Spleen (tissue), 11 donors: ENCODE measurements around the gene MMD2. TPM values are rescaled to one million over a fixed set of nuclear protein-coding genes. Genes with fewer than 3 reads are reported as not detected.

ENCODE experiments used
- polyA plus RNA-seq, 3 donors: library from polyadenylated mRNA; stranded (reverse); fragments of 200-250 nt; gene quantifications; one replicate each; pipeline ENCODE4 v1.2.1, GENCODE V29; 2013
- small RNA-seq, 4 donors: library from RNA; depleted of rRNA; stranded (forward); fragments of <200 nt; gene quantifications; one replicate each; pipeline ENCODE3, GENCODE V24; 2016
- total RNA-seq, 7 donors: library from RNA; depleted of rRNA in 3 of 7; stranded (reverse); fragments of >200 nt in 3 of 7; fragmentation: NEBNext Ultra II Directional in 4 of 7; extraction: Animal tissue kit (Norgen Biotek cat#: 25700) in 4 of 7; gene quantifications; one replicate each; pipeline versions ENCODE4 v1.1.0 to v1.2.1, GENCODE V29; 2016 to 2021
- donor health status: healthy with polysubstance abuse.
- donor health status: DM: no; HTN: no; CAD: no; lungs with moderate emphysema.
- donor health status: DM: no; HTN: no; CAD: no.
- donor health status: Bipolar disorder and iron deficiency.
- donor health status: healthy.
- donor health status: DM: no; HTN: no; CAD: no.
- donor health status: DM: yes; HTN: yes; CAD: no.

MMD2 gene
- total and polyA plus RNA-seq, 10 donors: not detected

Small RNA genes within 50 kb of the gene (small RNA-seq; reads per million reads assigned to genes)
- 0 reads per million in 4 donors for gene AC092032.1

Other genes with a start within 250 kb of the MMD2 start
- 10 to 100 TPM; 39.3 to 72.7 (median 62.8) TPM for gene AP5Z1, start 183.6 kb downstream of the MMD2 start, total RNA-seq
- 100 to 1,000 TPM in 2 of 3 donors, 10 to 100 TPM in 1; 62.9 to 156 (median 139) TPM for gene AP5Z1, start 183.6 kb downstream of the MMD2 start, polyA plus RNA-seq
- gene PAPOLB, start 97.2 kb downstream of the MMD2 start, total RNA-seq: under 1 TPM in 3 of 7 donors, not detected in 4; 0.15 to 0.34 (median 0.26) TPM
- not detected for gene PAPOLB, start 97.2 kb downstream of the MMD2 start, polyA plus RNA-seq
- 1 to 10 TPM in 6 of 7 donors, under 1 TPM in 1; 0.74 to 2.8 (median 1.7) TPM for gene RADIL, start 75.5 kb downstream of the MMD2 start, total RNA-seq
- gene RADIL, start 75.5 kb downstream of the MMD2 start, polyA plus RNA-seq: under 1 TPM; 0.24 to 0.93 (median 0.63) TPM
- 10 to 100 TPM; 11.8 to 17.1 (median 13.3) TPM for gene RBAK, start 86.7 kb upstream of the MMD2 start, total RNA-seq
- gene RBAK, start 86.7 kb upstream of the MMD2 start, polyA plus RNA-seq: 1 to 10 TPM; 3.3 to 3.7 (median 3.6) TPM
- 10 to 100 TPM; 56.8 to 65.7 (median 64.0) TPM for gene WIPI2, start 231.0 kb upstream of the MMD2 start, total RNA-seq
- 10 to 100 TPM; 32.6 to 38.2 (median 33.2) TPM for gene WIPI2, start 231.0 kb upstream of the MMD2 start, polyA plus RNA-seq